ENCODE data around the gene LEKR1.
A peak's percentile ranks its signal among the peaks of the same experiment; 100 is the strongest.
"Not testable (repeated sequence)": the region's sequence is repeated elsewhere in the genome, so short reads cannot be mapped to it uniquely, and the experiment has no call there.

Gene LEKR1

DNA sequence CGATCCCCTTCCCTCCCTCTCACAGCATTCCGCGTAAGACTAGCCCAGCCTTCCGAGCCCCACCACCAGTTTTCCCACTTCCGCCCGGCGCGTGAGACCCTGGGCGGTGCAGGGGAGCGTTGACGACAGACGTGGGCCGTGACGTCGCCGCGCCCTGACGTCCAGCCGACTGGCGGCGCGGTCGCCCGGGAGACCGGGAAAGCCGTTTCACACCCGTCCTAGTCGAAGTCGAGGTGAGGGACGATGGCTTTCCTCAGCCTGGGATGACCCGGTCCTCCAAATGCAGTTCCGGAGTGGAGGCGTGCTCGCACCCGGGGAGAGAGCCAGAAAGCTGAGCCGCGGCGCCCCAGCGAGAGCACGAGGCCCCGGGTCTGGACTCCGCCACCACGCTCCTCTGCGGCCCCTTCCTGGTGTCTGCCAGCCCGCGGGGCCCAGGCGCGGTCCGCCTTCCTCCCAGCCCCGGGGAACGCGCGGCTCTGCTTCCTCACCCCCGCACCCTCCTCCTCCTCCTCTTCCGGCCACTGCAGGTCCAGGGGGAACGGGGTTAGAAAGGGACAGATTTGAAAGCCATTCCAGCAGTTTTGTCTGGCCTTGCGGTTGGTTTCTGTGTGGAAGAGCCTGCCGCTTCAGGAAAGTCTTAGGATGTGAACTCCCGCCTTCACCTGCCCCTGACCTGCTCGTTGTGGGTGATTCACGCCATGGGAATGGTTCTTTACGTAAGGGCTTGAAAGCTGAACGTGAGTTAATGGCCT lies at the start of gene LEKR1:
Gene LEKR1, plus strand, starts transcription at position 210 of the 752 bp plus-strand sequence. CDS start 2,977 bp downstream, outside the sequence.
- peak; percentile 89 to 93 for DNase-seq

DNA sequence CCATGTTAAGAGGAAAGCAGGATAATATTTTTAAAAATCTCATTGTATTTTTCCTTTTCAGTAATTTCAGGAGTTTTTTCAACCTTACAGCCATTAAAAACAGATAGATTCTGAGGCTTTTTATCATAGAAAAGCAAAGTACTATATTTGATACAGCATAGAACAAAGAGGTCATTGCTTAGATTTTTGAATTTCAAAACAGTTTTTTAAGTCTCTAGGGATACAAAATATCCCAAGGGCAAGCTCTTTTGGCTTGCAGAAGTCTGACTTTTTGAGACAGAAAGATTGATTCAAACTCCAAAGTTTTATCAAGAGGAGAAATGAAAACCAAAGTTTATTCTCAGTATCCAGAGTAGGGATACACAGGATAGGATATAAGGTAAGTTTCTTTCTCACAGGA lies 49.3 kb upstream of the LEKR1 start:
- no peak for DNase-seq

DNA sequence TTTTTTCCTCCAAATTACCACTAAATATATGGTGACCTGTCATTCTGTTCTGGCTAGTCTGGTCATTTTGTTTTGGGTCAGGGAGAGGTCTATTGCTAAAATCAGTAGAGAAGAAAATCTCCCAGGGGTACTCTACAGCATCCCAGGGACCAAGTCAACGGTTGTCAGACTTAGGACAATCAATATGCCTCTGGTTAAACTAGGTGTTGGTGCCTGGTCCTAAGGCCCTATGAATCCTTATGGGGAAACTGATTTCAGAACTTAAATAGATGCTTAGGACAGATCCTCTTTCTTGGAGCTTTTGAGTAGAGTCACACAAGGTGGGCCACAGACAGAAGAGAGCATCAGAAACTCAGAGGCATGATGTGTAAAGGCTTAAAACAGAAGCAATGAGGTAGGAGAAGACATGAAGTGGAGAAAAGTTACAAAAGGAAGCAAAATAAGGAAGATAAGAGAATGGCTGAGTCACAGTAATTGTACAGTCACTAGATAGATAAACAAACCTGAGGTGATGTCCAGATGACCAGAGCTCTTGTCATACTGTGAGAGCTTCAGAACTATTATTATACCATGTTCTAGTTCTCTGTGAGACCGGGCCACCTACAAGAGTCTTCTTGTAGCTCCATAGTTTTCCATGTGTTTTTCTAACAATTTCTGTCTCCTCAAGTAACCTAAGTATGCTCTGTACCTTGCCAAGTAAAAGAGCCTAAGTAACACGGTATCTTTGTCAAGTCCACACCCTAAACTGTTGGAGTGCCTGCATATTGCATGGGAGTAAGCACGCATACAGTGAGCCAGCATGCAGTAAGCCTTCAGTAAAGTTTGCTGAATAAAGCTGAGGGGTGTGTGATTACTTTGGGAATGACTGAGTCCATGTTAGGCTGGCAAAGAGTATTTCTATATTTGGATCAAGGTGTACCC lies 44.6 kb upstream of the LEKR1 start:
- no peak for DNase-seq

DNA sequence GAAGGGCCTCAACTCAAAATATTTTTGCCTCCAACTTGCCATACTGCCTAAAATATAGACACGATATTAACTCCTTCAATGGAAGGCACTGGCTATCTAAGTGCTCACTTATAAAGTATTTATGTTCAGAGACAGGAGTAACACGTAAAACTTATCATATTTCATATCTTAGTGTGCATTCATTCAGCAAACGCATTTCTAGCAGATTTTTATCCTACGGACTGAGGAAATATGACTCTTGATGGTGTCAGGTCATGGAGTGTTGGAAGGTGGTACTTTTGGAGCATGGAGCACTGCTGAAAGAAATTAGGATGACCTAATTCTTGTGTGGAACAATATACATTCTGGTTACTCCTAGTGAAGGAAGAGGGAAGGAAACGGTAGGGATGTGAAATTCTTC lies 43.8 kb upstream of the LEKR1 start:
- no peak for DNase-seq

GRCh38 chr3:156782921-156783320 lies 43.2 kb upstream of the LEKR1 start:
- no peak for DNase-seq

- no peak for DNase-seq
Observed at GRCh38 chr3:156787001-156787400, 39.2 kb upstream of the LEKR1 start.

GRCh38 chr3:156787926-156788663 lies 38.1 kb upstream of the LEKR1 start:
- no peak for DNase-seq

GRCh38 chr3:156788846-156789245 lies 37.3 kb upstream of the LEKR1 start:
- DNase-seq, result no peak

- DNase-seq, result no peak
Observed at GRCh38 chr3:156790156-156790555, 36.0 kb upstream of the LEKR1 start.

- no peak for DNase-seq
Observed at GRCh38 chr3:156792114-156792513, 34.0 kb upstream of the LEKR1 start.

- DNase-seq, result no peak
Observed at GRCh38 chr3:156792536-156792935, 33.6 kb upstream of the LEKR1 start.

- DNase-seq, result no peak
Observed at GRCh38 chr3:156792945-156793344, 33.2 kb upstream of the LEKR1 start.

DNA sequence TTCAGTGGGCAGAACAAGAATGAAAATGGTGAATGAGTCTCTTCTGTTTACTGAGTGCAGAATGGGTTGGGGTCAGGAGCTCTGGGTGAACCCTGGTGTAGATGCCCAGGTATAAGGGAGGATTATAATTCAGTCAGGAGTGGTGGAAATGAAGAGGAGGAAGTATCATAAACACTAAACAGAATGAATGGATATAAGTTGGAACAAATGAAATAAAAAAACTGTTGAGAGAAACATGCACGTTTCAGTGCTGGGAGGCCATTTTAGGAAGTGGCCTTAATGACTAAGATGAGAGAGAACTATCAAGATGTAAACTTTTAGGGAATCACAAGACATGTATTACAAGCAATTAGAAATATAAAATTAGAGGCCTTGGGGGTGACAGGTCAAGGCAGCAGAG lies 32.8 kb upstream of the LEKR1 start:
- DNase-seq, result no peak

GRCh38 chr3:156793851-156794250 lies 32.3 kb upstream of the LEKR1 start:
- DNase-seq, result no peak

- DNase-seq, result no peak
Observed at GRCh38 chr3:156795890-156796481, 30.2 kb upstream of the LEKR1 start.

GRCh38 chr3:156797368-156797767 lies 28.8 kb upstream of the LEKR1 start:
- no peak for DNase-seq

DNA sequence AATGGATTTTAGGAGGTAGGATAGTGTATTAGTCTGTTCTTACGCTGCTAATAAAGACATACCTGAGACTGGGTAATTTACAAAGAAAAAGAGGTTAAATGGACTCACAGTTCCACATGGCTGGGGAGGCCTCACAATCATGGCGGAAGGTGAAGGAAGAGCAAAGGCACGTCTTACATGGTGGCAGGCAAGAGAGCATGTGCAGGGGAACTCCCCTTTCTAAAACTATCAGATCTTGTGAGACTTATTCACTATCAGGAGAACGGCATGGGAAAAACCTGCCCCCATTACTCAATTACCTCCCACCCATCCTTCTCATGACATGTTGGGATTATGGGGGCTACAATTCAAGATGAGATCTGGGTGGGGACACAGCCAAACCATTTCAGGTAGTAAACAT lies 25.9 kb upstream of the LEKR1 start:
- DNase-seq, result not testable (repeated sequence)

GRCh38 chr3:156801746-156802145 lies 24.4 kb upstream of the LEKR1 start:
- DNase-seq, result no peak

DNA sequence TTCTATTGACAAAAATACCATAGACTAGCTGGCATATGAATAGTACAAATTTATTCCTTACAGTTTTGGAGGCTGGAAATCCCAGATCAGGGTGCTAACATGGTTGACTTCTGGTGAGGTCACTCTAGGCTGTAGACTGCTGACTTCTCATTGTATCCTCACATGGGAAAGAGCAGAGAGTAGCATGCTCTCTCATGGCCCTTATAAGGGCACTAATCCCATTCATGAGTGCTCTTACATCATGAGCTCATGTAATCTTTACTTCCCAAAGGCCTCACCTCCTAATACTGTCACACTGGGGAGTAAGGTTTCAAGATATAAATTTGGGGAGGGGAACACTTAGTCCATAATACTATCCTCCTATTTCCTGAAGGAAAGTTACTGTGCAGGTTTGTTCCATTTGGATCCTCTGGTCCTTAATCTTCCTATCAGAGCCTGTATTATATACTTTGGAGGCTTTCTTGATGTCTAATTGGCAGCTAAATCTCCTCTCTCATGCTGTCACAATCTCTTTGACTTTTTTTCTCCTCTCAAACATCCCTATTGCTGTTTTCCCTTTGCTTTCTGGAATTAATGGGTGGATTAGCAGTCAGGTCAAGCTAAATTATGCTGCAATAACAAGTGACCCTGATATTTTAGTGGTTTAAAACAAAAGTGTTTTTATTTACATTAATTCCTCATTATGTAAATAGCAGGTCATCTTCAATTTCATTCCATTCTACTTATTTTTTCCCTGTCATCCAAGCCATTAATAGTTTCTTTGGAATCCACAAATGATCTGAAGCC lies 23.1 kb upstream of the LEKR1 start:
- no peak for DNase-seq

DNA sequence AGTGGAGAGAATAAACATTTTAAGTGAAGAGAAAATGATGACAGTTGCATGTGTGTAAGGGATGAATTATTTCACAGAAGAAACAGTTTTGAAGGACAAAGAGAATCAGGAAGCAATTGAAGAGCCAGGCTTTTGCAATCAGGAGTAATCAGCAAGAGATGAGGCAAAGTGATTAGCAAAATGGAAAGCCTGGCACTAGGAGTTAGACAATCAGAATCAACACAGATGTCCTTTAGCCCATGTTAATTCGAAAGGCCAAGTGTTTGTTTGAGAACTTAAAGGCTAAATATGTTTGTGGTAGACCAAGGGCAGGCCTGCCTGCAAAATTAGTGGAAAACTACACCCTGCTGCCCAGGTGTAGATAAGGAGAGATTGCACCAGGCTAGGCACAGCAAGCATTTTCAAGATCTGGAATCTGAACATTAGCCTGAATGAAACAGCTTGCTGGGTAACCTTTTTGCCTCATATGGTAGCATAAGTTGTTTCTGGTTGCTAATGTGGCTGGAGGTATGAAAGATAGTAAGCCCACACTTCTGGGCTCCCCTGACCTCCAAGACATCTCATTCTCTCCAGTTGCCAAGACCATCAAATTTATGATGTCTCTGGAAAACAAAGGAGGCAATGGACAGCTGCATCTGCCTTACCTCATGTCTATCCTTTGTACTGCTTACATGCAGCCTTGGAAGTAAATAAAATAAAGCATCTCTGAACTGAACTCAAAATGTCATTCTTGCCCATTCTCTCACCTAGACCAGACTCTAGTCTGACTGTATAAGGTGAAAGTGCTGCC lies 22.0 kb upstream of the LEKR1 start:
- DNase-seq, result no peak

- DNase-seq, result no peak
Observed at GRCh38 chr3:156806698-156807097, 19.5 kb upstream of the LEKR1 start.

Measured in SHP77 (cell line).